T-helper 9 cell (primary cell): Measurements from ENCODE around the gene PRKCSH.
A peak's percentile ranks its signal among the peaks of the same experiment; 100 is the strongest.

Experiments
- DNase-seq: peaks from one replicate; pipeline ENCODE4 v3.0.0-alpha.2; 2020

The PRKCSH gene

DNA sequence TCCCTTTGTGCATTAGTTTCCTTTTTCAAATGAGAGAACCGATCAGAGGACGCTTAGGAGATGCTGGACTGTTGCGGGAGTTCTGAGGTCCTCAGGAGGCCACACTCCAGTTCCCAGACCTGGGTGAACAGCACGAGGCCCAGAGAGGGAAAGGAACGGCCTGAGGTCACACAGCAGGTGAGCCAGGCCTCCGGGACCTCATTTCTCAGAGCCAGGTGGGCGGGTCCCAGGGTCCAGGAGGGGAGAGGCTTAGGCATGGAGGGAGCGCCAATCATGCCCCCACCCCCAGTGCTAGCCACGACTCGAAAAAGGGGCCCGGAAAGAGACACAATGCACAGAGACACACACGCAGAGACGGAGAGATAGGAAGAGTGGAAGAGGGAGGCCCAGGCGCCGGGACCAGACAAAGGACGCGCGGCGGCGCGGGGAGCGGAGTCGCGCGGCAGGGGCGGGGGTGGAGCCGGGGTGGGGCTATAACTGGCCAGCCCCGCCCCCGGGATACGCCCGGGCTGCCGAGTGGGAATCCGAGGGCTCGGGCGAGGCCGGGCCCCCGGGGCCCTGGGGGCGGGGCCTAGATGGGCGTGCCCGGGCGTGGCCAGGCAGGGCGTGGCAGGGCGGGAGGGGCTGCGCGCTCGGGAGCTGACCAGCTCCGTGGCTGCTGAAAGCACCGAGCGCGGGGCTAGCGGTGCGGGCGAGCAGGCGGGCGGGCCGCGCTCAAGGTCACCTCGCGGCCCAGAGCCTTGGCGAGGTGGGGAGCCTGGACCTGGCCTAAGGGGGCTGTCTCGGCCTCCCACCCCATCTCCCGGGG is 43.9 kb downstream of the PRKCSH start:
- no peak for DNase-seq

DNA sequence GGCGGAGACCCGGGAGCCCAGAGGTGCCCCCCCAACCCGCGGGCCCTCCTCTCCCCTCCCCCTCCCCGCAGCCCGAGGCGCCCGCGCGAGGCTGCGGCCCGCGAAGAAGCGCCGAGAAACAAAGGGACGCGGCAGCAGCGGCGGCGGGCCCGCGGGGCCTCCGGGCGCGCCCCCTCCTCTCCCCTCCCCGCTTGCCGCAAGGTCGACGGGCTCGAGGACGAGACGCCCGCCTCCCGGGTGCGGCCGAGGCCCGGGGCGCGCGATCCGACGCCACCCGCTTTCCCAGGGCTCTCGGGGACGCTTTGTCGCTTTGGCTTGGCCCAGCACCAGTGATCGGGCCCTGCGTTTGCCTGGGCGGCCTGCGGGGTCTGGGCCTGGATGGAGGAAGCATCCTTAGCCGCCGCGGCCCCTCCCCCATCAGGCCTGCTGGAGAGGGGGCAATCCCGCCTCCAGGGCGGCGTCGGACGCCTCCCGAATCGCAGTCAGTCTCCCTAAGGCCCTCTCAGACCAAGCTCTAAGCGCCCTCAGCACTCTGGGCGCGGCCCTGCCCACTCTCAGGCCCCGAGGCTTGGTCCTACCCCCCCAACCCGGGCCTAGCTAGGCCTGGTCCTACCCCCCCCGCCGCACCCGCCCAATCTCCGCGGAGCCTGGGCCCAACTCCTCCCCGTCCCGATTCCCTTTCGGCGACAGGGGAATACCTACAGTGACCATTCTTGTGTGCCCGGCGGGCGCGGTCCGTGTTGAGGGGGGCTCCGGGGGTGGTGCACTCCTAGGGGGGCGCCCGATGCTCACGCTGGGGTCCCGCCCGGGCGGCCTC is 44.7 kb downstream of the PRKCSH start:
- no peak for DNase-seq

DNA sequence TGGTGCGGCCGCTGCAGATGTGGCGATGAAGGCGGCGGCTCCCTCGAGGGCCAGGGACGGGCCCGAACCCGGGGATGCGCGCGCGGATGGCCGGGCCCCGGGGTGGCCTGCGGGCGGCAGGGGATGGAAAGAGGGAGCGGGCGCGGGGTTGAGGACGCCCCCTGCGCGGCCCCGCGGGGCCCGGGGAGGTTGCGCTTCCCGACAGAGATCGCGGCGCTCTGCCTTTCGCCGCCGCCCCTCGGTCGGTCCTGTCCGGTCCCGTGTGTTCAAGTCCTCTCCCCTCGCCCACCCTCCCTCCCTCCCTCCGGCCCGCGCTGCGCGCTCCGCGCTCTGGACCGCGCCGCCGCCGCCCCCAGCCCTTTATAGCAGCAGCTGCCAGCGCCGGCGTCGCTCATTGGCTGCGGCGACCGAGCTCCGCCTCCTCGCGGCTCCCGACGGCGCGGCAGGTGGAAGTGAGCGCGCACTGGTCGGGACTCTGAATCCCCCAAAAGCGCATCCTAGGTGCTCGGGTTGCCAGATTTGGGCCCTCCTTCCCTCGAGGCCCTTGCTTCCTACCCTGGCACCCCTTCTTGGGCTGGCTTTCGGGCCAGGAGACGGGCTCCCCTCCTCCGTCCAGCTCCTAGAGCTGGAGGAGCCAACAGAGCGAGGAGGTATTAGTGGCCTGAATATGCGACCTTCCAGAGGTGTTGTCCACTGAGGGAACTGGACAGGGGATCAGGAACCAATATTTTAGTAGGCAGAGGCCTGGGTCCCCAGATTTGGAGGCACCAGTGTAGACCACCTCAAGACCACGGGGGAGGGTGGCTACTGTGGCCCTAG is 45.5 kb downstream of the PRKCSH start, which contains the start of gene ELAVL3:
Gene ELAVL3, minus strand, starts transcription at position 332 of the 819 bp plus-strand sequence. CDS start 438 bp downstream, outside the sequence.
- DNase-seq: no peak

DNA sequence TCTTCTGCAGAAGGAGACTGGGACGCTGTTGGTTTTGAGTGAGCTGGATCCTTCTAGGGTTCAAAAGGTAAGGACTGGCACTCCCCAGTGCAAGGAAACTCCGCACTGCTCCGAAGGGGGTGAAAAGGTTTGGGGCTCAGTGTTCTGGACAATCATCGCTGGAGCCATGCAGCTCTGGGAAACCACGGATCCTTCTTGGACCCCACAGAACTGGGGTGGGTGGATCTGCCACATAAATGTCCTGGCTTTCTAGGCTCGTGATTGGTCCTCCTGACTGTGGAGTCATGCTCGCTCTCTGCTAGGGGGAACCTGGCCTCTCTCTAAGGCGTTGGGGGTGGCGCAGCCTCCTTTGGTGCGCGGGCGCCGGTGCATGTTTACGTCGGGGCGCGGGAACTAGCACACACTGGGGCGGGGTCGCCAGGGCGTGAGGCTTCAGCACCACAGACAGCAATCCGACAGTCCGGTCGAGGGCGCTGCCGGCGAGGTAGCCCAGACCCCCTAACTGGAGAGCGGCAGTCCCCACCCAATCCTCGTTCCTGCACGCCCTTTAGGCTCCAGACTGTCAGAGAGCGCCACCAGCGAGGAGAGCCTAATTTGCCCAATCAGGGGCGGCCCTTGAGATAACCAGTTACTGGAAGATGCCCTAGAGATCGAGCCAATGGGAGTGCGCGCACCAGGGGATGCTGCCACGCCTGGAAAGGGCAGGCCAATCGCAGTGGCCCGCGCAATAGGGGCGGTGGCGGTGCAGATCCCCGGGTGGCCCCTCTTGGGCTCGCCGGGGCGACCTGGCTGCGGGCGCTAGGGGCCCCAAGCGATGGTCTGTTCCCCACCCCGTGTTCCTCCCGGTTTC is 46.3 kb downstream of the PRKCSH start:
- peak; percentile 23 for DNase-seq

DNA sequence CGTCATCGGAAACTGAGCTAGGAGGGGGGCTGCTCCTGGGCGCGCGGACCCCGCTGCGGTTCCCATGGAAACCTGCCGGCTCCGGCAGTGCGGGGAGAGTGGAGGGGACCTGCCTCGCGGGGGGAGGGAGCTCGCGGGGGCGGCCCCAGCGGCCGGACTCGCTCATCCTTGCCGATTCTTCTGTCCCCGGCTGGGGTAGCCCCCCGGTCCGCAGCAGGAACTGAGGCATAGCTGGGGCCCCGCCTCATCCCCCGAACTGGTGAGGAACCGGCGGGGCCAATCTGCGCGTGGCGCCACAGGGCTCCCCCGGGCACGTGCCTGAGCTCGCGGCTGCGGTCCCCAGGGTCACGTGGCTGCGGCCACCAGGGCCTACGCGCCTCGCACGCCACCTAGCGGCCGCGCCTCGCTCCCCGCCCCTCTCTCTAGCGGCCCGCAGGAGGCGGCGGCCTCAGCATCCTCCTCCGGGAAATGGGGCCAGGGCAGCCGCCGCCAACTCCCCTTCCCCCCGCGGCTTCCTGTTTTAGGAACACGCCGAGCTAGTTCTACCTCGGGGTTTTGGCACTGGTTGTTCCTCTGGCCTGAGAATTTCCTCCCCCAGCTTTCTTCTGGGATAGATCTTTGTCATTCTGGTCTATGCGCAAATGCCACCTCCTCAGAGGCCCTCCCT is 47.1 kb downstream of the PRKCSH start:
- peak; percentile 84 for DNase-seq

DNA sequence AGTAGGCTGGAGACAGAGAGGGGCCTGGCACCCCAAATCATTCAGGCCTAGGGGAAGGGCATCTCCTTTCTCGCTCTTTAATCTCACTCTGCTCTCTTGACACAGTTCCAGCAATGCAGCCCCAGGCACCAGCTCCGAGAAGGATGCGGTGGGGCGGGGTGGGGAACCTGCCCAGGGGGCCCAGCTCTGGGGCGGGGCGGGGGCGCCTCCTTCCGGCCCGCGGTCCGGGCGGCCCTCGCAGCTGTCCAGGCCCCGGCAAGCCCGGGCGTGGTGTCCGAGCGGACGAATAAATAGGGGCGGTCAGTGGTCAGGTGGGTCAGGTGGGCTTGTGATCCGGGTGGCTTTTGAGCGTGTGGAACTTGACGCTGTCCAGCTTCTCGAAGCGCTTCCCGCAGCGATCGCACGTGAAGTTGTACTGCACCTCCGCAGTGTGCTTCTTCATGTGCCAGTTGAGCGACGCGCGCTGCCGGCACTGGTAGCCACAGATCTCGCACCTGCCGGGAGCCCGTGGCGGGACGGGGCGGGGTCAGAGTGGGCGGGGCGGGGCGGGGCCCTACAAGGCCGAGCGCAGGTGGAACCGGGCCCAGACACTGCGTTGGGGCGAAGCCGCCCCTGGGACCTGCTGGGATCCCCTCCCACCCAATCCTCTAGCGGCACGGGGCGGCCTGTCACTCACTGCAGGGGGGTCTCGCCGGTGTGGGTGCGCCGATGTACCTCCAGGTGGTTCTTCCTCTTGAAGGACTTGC is 48.1 kb downstream of the PRKCSH start:
- DNase-seq: no peak

DNA sequence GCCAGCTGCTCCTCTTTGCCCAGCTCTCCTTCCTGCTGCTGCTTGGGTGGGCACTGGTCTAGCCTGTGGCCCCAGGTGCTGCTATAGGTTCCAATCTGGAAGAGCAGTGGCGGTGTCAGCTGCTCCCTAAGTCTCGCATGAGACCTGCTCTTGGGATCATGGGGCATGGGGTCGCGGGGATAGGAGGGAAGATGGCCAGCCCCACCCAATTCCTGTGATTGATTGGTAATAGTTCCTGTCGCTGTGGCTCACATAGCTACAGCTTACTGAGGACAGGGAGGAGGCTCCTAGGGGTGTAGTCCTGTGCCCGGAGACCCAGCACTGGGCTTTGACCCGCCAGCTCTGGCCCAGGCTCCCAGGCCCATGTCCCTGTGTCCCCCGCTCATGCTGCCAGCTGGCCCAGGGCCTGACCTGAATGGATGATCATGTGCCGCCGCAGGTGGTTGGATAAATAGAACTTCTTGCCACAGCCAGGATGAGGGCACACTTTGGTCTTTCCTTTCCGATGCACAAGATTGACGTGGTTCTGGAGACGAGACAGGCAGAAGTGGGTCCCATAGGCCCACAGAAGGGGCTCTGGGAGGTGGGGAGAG is 49.9 kb downstream of the PRKCSH start:
- no peak for DNase-seq

DNA sequence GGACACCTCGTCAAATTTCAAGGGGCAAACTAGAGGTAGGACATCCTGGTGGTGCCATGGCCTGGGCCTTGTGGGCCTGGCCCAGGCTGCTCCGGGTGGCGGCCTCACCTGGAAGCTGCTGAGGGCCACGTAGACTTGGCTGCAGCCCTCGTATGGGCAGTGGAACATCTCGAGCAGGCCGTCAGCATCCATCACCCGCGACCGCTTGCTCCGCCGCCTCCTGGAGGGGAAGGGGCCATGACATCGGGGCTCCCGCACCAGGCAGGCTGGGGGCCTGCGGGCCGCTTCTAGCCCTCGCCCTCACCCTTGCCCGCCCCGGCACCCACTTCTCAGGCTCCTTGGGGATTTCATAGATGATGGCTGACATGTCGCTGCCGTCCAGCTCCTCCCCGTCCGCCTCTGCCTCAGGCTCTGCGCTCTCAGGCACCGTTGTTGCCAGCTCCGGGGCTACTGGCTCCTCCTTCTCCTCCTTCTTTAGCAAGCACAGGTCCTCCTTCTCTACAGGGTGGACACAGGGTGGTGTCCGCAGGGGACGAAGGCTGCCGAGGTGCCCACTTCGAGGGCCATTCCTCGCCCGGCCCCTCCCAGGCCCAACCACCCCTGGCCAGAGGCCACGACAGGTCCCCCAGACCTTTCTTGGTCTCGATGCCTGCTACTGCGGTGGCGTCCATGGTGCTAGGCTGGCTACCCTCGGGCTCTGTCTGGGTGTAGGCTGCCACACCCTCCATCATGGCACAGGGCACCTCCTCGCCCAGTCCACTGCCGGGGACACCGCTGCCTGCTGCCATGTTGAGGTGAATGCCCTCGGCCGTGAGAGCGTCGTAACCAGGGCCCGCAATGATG is 51.4 kb downstream of the PRKCSH start:
- DNase-seq: no peak

DNA sequence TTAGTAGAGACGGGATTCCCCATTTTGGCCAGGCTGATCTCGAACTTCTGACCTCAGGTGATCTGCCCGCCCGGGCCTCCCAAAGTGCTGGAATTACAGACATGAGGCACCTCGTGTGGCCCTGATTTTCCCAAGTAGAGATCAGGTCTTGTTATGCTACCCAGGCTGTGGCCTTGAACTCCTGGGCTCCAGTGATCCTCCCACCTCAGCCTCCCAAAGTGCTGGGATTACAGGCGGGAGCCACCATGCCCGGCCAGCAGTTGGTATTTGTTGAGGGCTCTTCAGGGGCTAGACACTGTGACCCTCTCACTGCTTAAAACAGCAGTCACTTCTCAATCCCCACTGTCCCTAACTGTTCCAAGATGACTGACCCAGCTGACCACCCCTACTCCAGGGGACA is 53.9 kb downstream of the PRKCSH start:
- DNase-seq: no peak

DNA sequence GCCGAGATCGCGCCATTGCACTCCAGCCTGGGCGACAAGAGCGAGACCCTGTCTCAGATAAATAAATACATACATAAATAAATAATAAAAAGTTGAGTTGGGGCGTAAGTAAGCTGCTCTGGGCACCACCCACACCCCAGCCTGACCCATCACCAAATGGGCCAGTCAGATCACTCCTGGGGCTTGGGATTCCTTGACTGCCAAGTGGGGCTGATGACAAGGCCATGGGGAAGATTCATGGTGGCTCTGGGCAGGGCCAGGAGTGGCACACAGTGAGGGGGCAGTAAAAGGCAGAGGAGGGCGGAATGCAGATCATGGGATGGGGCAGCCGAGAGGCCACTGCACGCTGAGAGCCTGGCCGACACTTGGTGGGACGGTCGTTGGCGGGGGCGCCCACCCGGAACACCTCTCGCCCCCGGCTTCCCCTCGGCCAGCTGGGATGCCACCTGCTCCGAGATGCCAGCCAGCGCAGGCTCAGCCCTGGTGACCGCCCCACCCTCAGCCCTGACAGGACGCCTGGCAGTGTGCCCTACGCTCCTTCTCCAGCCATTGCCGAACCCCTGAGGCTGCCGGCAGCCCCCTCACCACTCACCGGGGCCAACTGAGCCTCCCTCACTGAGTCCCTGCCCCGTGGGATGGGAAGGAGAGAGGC is 59.3 kb downstream of the PRKCSH start:
- no peak for DNase-seq

DNA sequence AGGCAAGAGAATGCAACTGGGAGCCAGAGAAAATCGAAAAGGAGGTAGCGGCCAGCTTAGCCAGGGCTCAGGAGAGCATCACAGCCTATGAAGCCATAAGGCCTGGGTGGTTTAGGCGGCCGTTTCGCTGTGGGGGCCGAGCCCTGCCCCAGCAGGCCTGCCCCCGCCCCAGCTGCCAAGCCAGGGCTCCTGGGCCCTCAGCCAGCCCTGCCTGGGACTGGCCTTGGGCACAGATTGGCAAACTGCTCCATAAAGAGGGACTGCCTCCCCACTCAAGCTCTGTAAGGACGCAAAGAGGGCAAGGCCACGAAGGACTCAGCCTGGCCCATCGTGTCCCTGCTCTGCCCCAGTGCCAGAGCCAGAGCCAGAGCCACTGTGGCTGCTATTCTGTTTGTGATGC is 60.0 kb downstream of the PRKCSH start:
- no peak for DNase-seq

DNA sequence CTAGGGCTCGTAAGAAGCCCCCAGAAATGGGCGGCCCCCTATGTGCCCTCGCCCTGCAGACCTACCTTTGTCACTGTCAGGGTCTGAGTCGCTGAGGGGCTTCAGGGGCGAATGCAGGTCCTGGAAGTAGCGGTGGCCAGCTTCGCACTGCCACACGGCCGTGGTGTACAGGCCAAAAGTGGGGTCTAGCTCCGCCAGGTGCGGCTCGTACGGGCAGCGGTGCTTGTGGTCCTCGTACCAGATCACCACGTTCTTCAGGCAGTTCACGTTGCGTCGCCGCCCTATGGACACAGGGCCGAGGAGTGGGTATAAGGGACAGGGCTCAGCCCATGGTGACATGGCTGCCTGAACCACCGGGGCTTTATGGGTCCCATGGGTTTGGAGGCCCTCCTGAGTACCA is 60.5 kb downstream of the PRKCSH start:
- DNase-seq: no peak

DNA sequence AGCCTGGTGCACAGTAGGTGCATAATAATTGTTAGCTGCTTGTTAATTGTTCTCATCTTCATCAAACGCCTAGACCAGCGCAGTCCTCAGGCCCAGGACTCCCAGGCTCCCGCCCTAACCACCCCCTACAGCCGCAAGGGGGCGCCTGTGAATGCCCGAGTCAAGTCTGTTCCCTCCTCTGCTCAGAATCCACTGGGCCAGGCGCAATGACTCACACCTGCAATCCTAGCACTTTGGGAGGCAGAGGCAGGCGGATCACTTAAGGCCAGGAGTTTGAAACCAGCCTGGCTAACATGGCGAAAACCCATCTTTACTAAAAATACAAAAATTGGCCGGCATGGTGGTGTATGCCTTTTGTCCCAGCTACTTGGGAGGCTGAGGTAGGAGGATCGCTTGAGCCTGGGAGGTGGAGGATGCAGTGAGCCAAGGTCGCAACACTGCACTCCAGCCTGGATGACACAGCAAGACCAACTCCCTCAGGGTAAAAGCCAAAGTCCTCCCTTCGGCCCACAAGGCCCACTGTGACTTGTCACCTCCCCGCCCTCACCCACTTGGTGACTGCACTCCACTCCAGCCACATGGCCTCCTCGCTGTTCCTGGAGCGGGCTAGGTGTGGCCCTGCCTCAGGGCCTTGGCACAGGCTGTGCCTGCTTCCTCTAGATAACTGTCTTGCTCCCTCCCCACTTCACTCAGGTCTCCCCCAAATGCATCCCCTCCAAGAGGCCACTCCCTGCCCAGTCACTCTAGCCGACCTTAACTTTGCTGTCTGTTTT is 61.1 kb downstream of the PRKCSH start:
- DNase-seq: peak; percentile 56

DNA sequence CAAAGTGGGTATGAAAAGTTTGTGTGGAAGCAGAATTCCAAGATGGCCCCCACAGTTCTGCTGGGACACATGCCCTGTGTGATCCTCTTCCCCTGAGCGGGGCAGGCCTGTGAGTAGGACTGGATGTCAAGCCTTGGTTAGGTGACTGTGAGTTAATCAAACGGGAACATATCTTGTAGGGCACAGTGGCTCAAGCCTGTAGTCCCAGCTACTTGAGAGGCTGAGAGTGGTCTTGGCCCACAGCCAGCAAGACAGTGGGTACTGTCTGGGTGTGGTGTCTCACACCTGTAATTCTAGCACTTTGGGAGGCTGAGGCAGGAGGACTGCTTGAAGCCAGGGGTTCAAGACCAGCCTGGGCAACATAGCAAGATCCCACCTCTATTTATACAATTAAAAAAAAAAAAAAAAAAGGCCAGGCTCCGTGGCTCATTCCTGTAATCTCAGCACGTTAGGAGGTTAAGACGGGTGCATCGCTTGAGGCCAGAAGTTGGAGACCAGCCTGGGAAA is 63.8 kb downstream of the PRKCSH start:
- no peak for DNase-seq

DNA sequence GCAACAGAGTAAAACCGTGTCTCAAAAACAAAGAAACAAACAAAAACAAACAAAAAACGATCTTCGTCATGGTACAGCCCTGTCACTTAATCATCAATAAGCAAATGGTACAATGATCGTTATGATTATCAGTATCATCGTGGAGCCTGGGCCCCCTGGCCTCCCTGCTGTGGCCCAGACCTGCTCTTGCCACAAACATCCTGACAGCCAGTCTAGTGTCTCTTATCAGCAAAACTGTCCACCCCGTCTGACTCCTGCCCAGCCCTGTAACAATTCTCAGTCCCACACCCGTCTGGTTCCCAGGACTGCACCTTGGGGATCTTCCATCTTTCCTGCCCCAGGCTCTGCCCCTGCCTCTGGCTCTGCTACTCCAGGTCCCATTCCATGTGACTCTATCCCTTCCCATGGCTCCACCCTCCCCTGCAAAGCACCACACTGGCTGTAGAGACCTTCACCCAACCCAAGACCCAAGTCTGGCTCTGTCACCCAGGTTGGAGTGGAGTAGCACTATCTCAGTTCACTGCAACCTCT is 64.5 kb downstream of the PRKCSH start:
- DNase-seq: no peak
